SK-N-SH treated with all-trans-retinoic acid at 6 μM for 48 hours (cell line): ENCODE results near the gene DNHD1.

Source experiments
- ATAC-seq: fragments of 200-7000 bp; cut with Tn5 transposase; 3 replicates; pipeline ENCODE4 v1.9.1; 2020; ENCODE audit warnings: mild to moderate bottlenecking, moderate library complexity
- ARNTL ChIP-seq: fragments of 450-650 bp; formaldehyde crosslinking; IDR thresholded peaks from 2 replicates; pipeline ENCODE4 v1.5.0; 2020; ENCODE audit warnings: low read depth, mild to moderate bottlenecking, moderate library complexity, borderline replicate concordance
- BACH2 ChIP-seq: fragments of 250-450 bp; sonication (Bioruptor Pico); IDR thresholded peaks from 2 replicates; pipeline ENCODE4 v1.9.0; 2021; ENCODE audit warnings: mild to moderate bottlenecking, borderline replicate concordance
- CREB5 ChIP-seq: fragments of 250-450 bp; sonication (Bioruptor Pico); IDR thresholded peaks from 2 replicates; pipeline ENCODE4 v1.5.1; 2020; ENCODE audit warnings: low read depth, mild to moderate bottlenecking, moderate library complexity
- CSDC2 ChIP-seq: fragments of 250-450 bp; sonication (Bioruptor Pico); IDR thresholded peaks from 2 replicates; pipeline ENCODE4 v1.5.0; 2020; ENCODE audit warnings: mild to moderate bottlenecking, moderate library complexity
- CSRNP3 ChIP-seq: fragments of 250-450 bp; sonication (Bioruptor Pico); IDR thresholded peaks from 2 replicates; pipeline ENCODE4 v1.5.1; 2021; ENCODE audit warnings: mild to moderate bottlenecking, moderate library complexity
- ESRRG ChIP-seq: fragments of 250-450 bp; sonication (Bioruptor Pico); IDR thresholded peaks from 2 replicates; pipeline ENCODE4 v1.6.1; 2021; ENCODE audit warnings: mild to moderate bottlenecking
- GLIS3 ChIP-seq: fragments of 250-450 bp; sonication (Bioruptor Pico); IDR thresholded peaks from 2 replicates; pipeline ENCODE4 v1.5.0; 2020; ENCODE audit warnings: mild to moderate bottlenecking, moderate library complexity
- ISL1 ChIP-seq: fragments of 250-450 bp; sonication (Bioruptor Pico); IDR thresholded peaks from 2 replicates; pipeline ENCODE4 v2.1.2; 2022; ENCODE audit warnings: mild to moderate bottlenecking, moderate library complexity
- OSR1 ChIP-seq: fragments of 250-450 bp; sonication (Bioruptor Pico); IDR thresholded peaks from 2 replicates; pipeline ENCODE4 v1.8.0; 2022; ENCODE audit warnings: moderate library complexity, mild to moderate bottlenecking, inconsistent platforms
- PATZ1 ChIP-seq: fragments of 250-450 bp; sonication (Bioruptor Pico); IDR thresholded peaks from 2 replicates; pipeline ENCODE4 v1.8.0; 2020; ENCODE audit warnings: mild to moderate bottlenecking, moderate library complexity, borderline replicate concordance
- POU6F1 ChIP-seq: fragments of 250-450 bp; sonication (Bioruptor Pico); IDR thresholded peaks from 2 replicates; pipeline ENCODE4 v1.8.0; 2021; ENCODE audit warnings: low read depth, mild to moderate bottlenecking, moderate library complexity, borderline replicate concordance
- PPARA ChIP-seq: fragments of 250-450 bp; sonication (Bioruptor Pico); IDR thresholded peaks from 2 replicates; pipeline ENCODE4 v1.5.0; 2020; ENCODE audit warnings: mild to moderate bottlenecking, borderline replicate concordance
- RARB ChIP-seq: fragments of 250-450 bp; sonication (Bioruptor Pico); IDR thresholded peaks from 2 replicates; pipeline ENCODE4 v1.8.0; 2021; ENCODE audit warnings: mild to moderate bottlenecking, moderate library complexity
- TCF4 ChIP-seq: fragments of 250-450 bp; sonication (Bioruptor Pico); IDR thresholded peaks from 2 replicates; pipeline ENCODE4 v1.8.0; 2021; ENCODE audit warnings: mild to moderate bottlenecking, moderate library complexity, borderline replicate concordance
- TOX ChIP-seq: fragments of 250-450 bp; sonication (Bioruptor Pico); IDR thresholded peaks from 2 replicates; pipeline ENCODE4 v1.8.0; 2021; ENCODE audit warnings: mild to moderate bottlenecking, moderate library complexity, borderline replicate concordance
- TSHZ2 ChIP-seq: fragments of 250-450 bp; sonication (Bioruptor Pico); IDR thresholded peaks from 2 replicates; pipeline ENCODE4 v1.5.0; 2020; ENCODE audit warnings: mild to moderate bottlenecking, moderate library complexity
- ZC3H10 ChIP-seq: fragments of 250-450 bp; sonication (Bioruptor Pico); IDR thresholded peaks from 2 replicates; pipeline ENCODE4 v1.5.1; 2021; ENCODE audit warnings: mild to moderate bottlenecking, moderate library complexity
- ZFP3 ChIP-seq: fragments of 250-450 bp; sonication (Bioruptor Pico); IDR thresholded peaks from 2 replicates; pipeline ENCODE4 v1.5.0; 2020; ENCODE audit warnings: mild to moderate bottlenecking, moderate library complexity
- ZFP30 ChIP-seq: fragments of 450-650 bp; formaldehyde crosslinking; IDR thresholded peaks from 2 replicates; pipeline ENCODE4 v1.5.0; 2022; ENCODE audit warnings: mild to moderate bottlenecking, moderate library complexity
- ZNF565 ChIP-seq: fragments of 450-650 bp; formaldehyde crosslinking; conservative IDR thresholded peaks from 2 replicates; pipeline ENCODE4 v1.5.0; 2020; ENCODE audit warnings: low read depth, mild to moderate bottlenecking, moderate library complexity
- ZNF70 ChIP-seq: fragments of 450-650 bp; formaldehyde crosslinking; IDR thresholded peaks from 2 replicates; pipeline ENCODE4 v1.5.0; 2020; ENCODE audit warnings: mild to moderate bottlenecking, moderate library complexity

DNHD1 gene

GRCh38 chr11:6531267-6531752 is 34.2 kb downstream of the DNHD1 start:
- TF ChIP-seq ZNF70 (CRISPR knock-in tag), result peak; percentile 58; the same call in 1 of the 2 replicates
- no peak for TF ChIP-seq BACH2 (CRISPR knock-in tag)
- no peak for TF ChIP-seq POU6F1 (CRISPR knock-in tag)
- no peak for TF ChIP-seq OSR1
- no peak for TF ChIP-seq ZC3H10
- no peak for TF ChIP-seq CREB5 (CRISPR knock-in tag)
- TF ChIP-seq ARNTL (CRISPR knock-in tag), result no peak
- TF ChIP-seq PATZ1, result no peak
- peak; percentile 87 for ATAC-seq

- TF ChIP-seq ARNTL (CRISPR knock-in tag) (no peak), TCF4 (CRISPR knock-in tag) (no peak), ZC3H10 (no peak), RARB (no peak), GLIS3 (no peak), TSHZ2 (CRISPR knock-in tag) (no peak), ESRRG (CRISPR knock-in tag) (no peak), PPARA (CRISPR knock-in tag) (no peak), CSRNP3 (CRISPR knock-in tag) (no peak), OSR1 (no peak), ZFP30 (CRISPR knock-in tag) (no peak), TOX (CRISPR knock-in tag) (no peak), CSDC2 (CRISPR knock-in tag) (no peak), ZFP3 (CRISPR knock-in tag) (no peak)
- no peak for ATAC-seq
These were observed 41.4 kb downstream of the DNHD1 start for GRCh38 chr11:6538456-6538855.

- no peak for ATAC-seq
- no peak for TF ChIP-seq CSRNP3 (CRISPR knock-in tag)
- TF ChIP-seq GLIS3, result no peak
- no peak for TF ChIP-seq ZNF565 (CRISPR knock-in tag)
- no peak for TF ChIP-seq ISL1 (CRISPR knock-in tag)
- no peak for TF ChIP-seq BACH2 (CRISPR knock-in tag)
- no peak for TF ChIP-seq TSHZ2 (CRISPR knock-in tag)
- TF ChIP-seq OSR1, result no peak
- TF ChIP-seq ZFP30 (CRISPR knock-in tag), result no peak
- TF ChIP-seq, all 23 proteins: peak for 0
These were observed 41.9 kb downstream of the DNHD1 start for GRCh38 chr11:6538945-6539344.
